Measurements from ENCODE around the gene DUXB. TPM values are rescaled to one million over a fixed set of nuclear protein-coding genes. Genes with fewer than 3 reads are reported as not detected.

Gene DUXB
- not detected for polyA plus RNA-seq (ENCODE audit: insufficient read length)

- no peak for DNase-seq
Observed at GRCh38 chr16:75701361-75701760, at the start of gene DUXB. TSS of gene DUXB (minus strand) at chr16:75701461. CDS start at chr16:75701418, 43 bp downstream.

- DNase-seq: no peak
Observed at GRCh38 chr16:75750528-75750927, 49.3 kb upstream of the DUXB start.

GRCh38 chr16:75746359-75746758 is 45.1 kb upstream of the DUXB start:
- no peak for DNase-seq

- no peak for DNase-seq
Observed at GRCh38 chr16:75745823-75746222, 44.6 kb upstream of the DUXB start.

GRCh38 chr16:75745242-75745641 is 44.0 kb upstream of the DUXB start:
- DNase-seq: no peak

- no peak for DNase-seq
Observed at GRCh38 chr16:75742424-75743047, 41.3 kb upstream of the DUXB start.

- peak; percentile 23 for DNase-seq
Observed at GRCh38 chr16:75733305-75734211, 32.3 kb upstream of the DUXB start.

GRCh38 chr16:75732871-75733270 is 31.6 kb upstream of the DUXB start:
- DNase-seq: no peak

GRCh38 chr16:75727221-75727620 is 26.0 kb upstream of the DUXB start:
- DNase-seq: no peak

- DNase-seq: no peak
Observed at GRCh38 chr16:75726390-75726789, 25.1 kb upstream of the DUXB start, which contains the start of gene CPHXL. TSS of gene CPHXL (minus strand) at chr16:75726490. CDS start at chr16:75726442, 48 bp downstream.

- no peak for DNase-seq
Observed at GRCh38 chr16:75718452-75718851, 17.2 kb upstream of the DUXB start.

GRCh38 chr16:75714661-75715060 is 13.4 kb upstream of the DUXB start:
- DNase-seq: no peak

GRCh38 chr16:75710344-75710743 is 9.1 kb upstream of the DUXB start:
- DNase-seq: no peak

- DNase-seq: no peak
Observed at GRCh38 chr16:75703306-75703705, 2.0 kb upstream of the DUXB start.

- DNase-seq: no peak
Observed at GRCh38 chr16:75702242-75702641, 981 bp upstream of the DUXB start.

- DNase-seq: no peak
Observed at GRCh38 chr16:75697571-75697970, 3.7 kb downstream of the DUXB start.

- DNase-seq: no peak
Observed at GRCh38 chr16:75695708-75696107, 5.6 kb downstream of the DUXB start.

- DNase-seq: no peak
Observed at GRCh38 chr16:75687361-75687760, 13.9 kb downstream of the DUXB start.

- no peak for DNase-seq
Observed at GRCh38 chr16:75682308-75682707, 19.0 kb downstream of the DUXB start.

GRCh38 chr16:75679366-75679765 is 21.9 kb downstream of the DUXB start:
- no peak for DNase-seq

- no peak for DNase-seq
Observed at GRCh38 chr16:75676909-75677308, 24.4 kb downstream of the DUXB start, which contains the start of gene CPHXL2. TSS of gene CPHXL2 (minus strand) at chr16:75677009. CDS start at chr16:75676999, 10 bp downstream.

- DNase-seq: no peak
Observed at GRCh38 chr16:75667503-75667902, 33.8 kb downstream of the DUXB start.

GRCh38 chr16:75660726-75661302 is 40.4 kb downstream of the DUXB start:
- no peak for DNase-seq

Data from hindlimb muscle (tissue), 1 donor.